ACC112 (cell line): Measurements from ENCODE around the gene SMC4.

ENCODE experiments used
- H2AFZ ChIP-seq: fragments of 200-600 bp; sonication (generic); one replicate; pipeline ENCODE4 v1.6.0; 2017; ENCODE audit warnings: antibody characterized with exemption, low read length; ENCODE audit not compliant: unreplicated experiment
- H3K27ac ChIP-seq: fragments of 200-600 bp; sonication (generic); 2 replicates; pipeline ENCODE4 v1.5.1; 2014; ENCODE audit warnings: low read depth, mild to moderate bottlenecking, antibody characterized with exemption, low read length, moderate library complexity
- H3K27me3 ChIP-seq: fragments of 200-600 bp; sonication (generic); 2 replicates; pipeline ENCODE4 v1.6.1; 2014; ENCODE audit warnings: mild to moderate bottlenecking, antibody characterized with exemption, low read length, moderate library complexity, mixed read lengths; ENCODE audit not compliant: insufficient read depth
- H3K36me3 ChIP-seq: fragments of 200-600 bp; sonication (generic); 2 replicates; pipeline ENCODE4 v1.6.1; 2016; ENCODE audit warnings: mild to moderate bottlenecking, antibody characterized with exemption, low read length, moderate library complexity, mixed read lengths; ENCODE audit not compliant: insufficient read depth
- H3K4me1 ChIP-seq: fragments of 200-600 bp; sonication (generic); one replicate; pipeline ENCODE4 v1.6.1; 2016; ENCODE audit warnings: low read length, mixed read lengths; ENCODE audit not compliant: insufficient read depth, unreplicated experiment, control insufficient read depth
- H3K4me3 ChIP-seq: fragments of 200-600 bp; sonication (generic); 2 replicates; pipeline ENCODE4 v1.5.1; 2014; ENCODE audit warnings: mild to moderate bottlenecking, low read depth, low read length
- H3K79me2 ChIP-seq: fragments of 200-600 bp; sonication (generic); one replicate; pipeline ENCODE4 v1.6.0; 2016; ENCODE audit warnings: low read length; ENCODE audit not compliant: control insufficient read depth, unreplicated experiment, insufficient read depth

Gene SMC4

GRCh38 chr3:160475884-160476283 lies 76.4 kb downstream of the SMC4 start:
- Histone ChIP-seq H3K27me3 (no peaks in the 10 kb centered on the region), H3K4me1 (peaks cover 41% of the 10 kb centered on the region), H3K27ac (no peak overlapping the region)

GRCh38 chr3:160477750-160478149 lies 78.3 kb downstream of the SMC4 start:
- Histone ChIP-seq H3K79me2 (no peaks in the 10 kb centered on the region), H3K36me3 (no peaks in the 10 kb centered on the region), H3K4me1 (peaks cover 39% of the 10 kb centered on the region), H3K27me3 (no peaks in the 10 kb centered on the region), H2AFZ (no peak overlapping the region), H3K27ac (no peak overlapping the region), H3K4me3 (no peak overlapping the region)

More at GRCh38 chr3:160475884-160476283, 76.4 kb downstream of the SMC4 start:
- Histone ChIP-seq H3K36me3 (no peaks in the 10 kb centered on the region), H2AFZ (no peak overlapping the region), H3K4me3 (no peak overlapping the region), H3K79me2 (no peaks in the 10 kb centered on the region)

- no peak overlapping the region for H3K27ac ChIP-seq
- H2AFZ ChIP-seq, result no peak overlapping the region
- no peaks in the 10 kb centered on the region for H3K79me2 ChIP-seq
- H3K4me1 ChIP-seq, result peaks cover 37% of the 10 kb centered on the region
- H3K27me3 ChIP-seq, result no peaks in the 10 kb centered on the region
- H3K36me3 ChIP-seq, result no peaks in the 10 kb centered on the region
- H3K4me3 ChIP-seq, result no peak overlapping the region
Measured at GRCh38 chr3:160478338-160478737, 78.9 kb downstream of the SMC4 start.

- no peaks in the 10 kb centered on the region for H3K79me2 ChIP-seq
- H3K4me1 ChIP-seq, result peaks cover 27% of the 10 kb centered on the region
- H3K27ac ChIP-seq, result no peak overlapping the region
- H3K4me3 ChIP-seq, result no peak overlapping the region
- no peaks in the 10 kb centered on the region for H3K27me3 ChIP-seq
- no peaks in the 10 kb centered on the region for H3K36me3 ChIP-seq
- H2AFZ ChIP-seq, result no peak overlapping the region
Measured at GRCh38 chr3:160479376-160479775, 79.9 kb downstream of the SMC4 start.

GRCh38 chr3:160480931-160481330 lies 81.5 kb downstream of the SMC4 start:
- no peak overlapping the region for H3K4me3 ChIP-seq
- no peaks in the 10 kb centered on the region for H3K27me3 ChIP-seq
- H3K79me2 ChIP-seq, result no peaks in the 10 kb centered on the region
- H3K4me1 ChIP-seq, result peaks cover 17% of the 10 kb centered on the region
- H3K27ac ChIP-seq, result no peak overlapping the region
- H2AFZ ChIP-seq, result no peak overlapping the region
- H3K36me3 ChIP-seq, result no peaks in the 10 kb centered on the region

GRCh38 chr3:160481856-160482255 lies 82.4 kb downstream of the SMC4 start:
- H2AFZ ChIP-seq, result no peak overlapping the region
- H3K27ac ChIP-seq, result no peak overlapping the region
- no peaks in the 10 kb centered on the region for H3K79me2 ChIP-seq
- no peak overlapping the region for H3K4me3 ChIP-seq
- H3K4me1 ChIP-seq, result peaks cover 16% of the 10 kb centered on the region
- no peaks in the 10 kb centered on the region for H3K36me3 ChIP-seq
- no peaks in the 10 kb centered on the region for H3K27me3 ChIP-seq

GRCh38 chr3:160482796-160483195 lies 83.3 kb downstream of the SMC4 start:
- Histone ChIP-seq H3K27me3 (no peaks in the 10 kb centered on the region), H3K79me2 (no peaks in the 10 kb centered on the region), H3K4me3 (no peak overlapping the region), H3K27ac (no peak overlapping the region), H2AFZ (no peak overlapping the region), H3K36me3 (no peaks in the 10 kb centered on the region), H3K4me1 (peaks cover 12% of the 10 kb centered on the region)
